H1 (cell line): ENCODE measurements around the gene IQCN. TPM values are rescaled to one million over a fixed set of nuclear protein-coding genes. Genes with fewer than 3 reads are reported as not detected.

ENCODE experiments used
- BCL11A ChIP-seq, 2 experiments: IDR thresholded peaks; one replicate each; pipeline ENCODE4 v1.6.1; 2011; ENCODE audit warnings: low read depth in 2 of 2, low read length in 2 of 2, mild to moderate bottlenecking in 2 of 2
- CEBPB ChIP-seq: IDR thresholded peaks from 2 replicates; pipeline ENCODE4 v1.6.1; 2012; ENCODE audit warnings: low read depth, low read length
- CHD2 ChIP-seq: IDR thresholded peaks from 2 replicates; pipeline ENCODE4 v1.6.1; 2012; ENCODE audit warnings: low read length, improper control_type of control experiment
- FOSL1 ChIP-seq: IDR thresholded peaks from 2 replicates; pipeline ENCODE4 v1.6.1; 2011; ENCODE audit warnings: mild to moderate bottlenecking, low read depth, low read length, moderate library complexity; ENCODE audit not compliant: insufficient read depth
- GABPA ChIP-seq: IDR thresholded peaks from 2 replicates; pipeline ENCODE4 v1.6.1; 2011; ENCODE audit warnings: mild to moderate bottlenecking, low read length, moderate library complexity, borderline replicate concordance; ENCODE audit not compliant: insufficient read depth
- HDAC6 ChIP-seq: IDR thresholded peaks from one replicate; pipeline ENCODE4 v1.7.1; 2012; ENCODE audit warnings: low read depth, mild to moderate bottlenecking, inconsistent platforms, low read length, moderate library complexity
- JUN ChIP-seq: IDR thresholded peaks from 2 replicates; pipeline ENCODE4 v1.6.1; 2011; ENCODE audit warnings: low read depth, mild to moderate bottlenecking, improper control_type of control experiment, low read length
- KDM1A ChIP-seq: fragments of 200-600, 300-600 bp; sonication (generic); IDR thresholded peaks from 2 replicates; pipeline ENCODE4 v1.7.1; 2016; ENCODE audit warnings: mild to moderate bottlenecking, low read length, borderline replicate concordance
- MAFK ChIP-seq: IDR thresholded peaks from 2 replicates; pipeline ENCODE4 v1.6.1; 2012; ENCODE audit warnings: low read depth, mild to moderate bottlenecking, improper control_type of control experiment, low read length
- PHF8 ChIP-seq: fragments of 200-600 bp; sonication (generic); conservative IDR thresholded peaks from 2 replicates; pipeline ENCODE4 v1.7.1; 2012; ENCODE audit warnings: low read depth, mild to moderate bottlenecking, inconsistent platforms, low read length, moderate library complexity
- RXRA ChIP-seq: IDR thresholded peaks from 2 replicates; pipeline ENCODE4 v1.6.1; 2011; ENCODE audit warnings: low read depth, mild to moderate bottlenecking, low read length, moderate library complexity; ENCODE audit not compliant: insufficient read depth
- SIX5 ChIP-seq: IDR thresholded peaks from 2 replicates; pipeline ENCODE4 v1.6.1; 2011; ENCODE audit warnings: mild to moderate bottlenecking, low read depth, low read length
- SP4 ChIP-seq: IDR thresholded peaks from 2 replicates; pipeline ENCODE4 v1.6.1; 2012; ENCODE audit warnings: low read length, inconsistent platforms
- TBP ChIP-seq: IDR thresholded peaks from 2 replicates; pipeline ENCODE4 v1.6.1; 2011; ENCODE audit warnings: low read depth, low read length, improper control_type of control experiment
- TEAD4 ChIP-seq: IDR thresholded peaks from 2 replicates; pipeline ENCODE4 v1.6.1; 2012; ENCODE audit warnings: low read depth, low read length, inconsistent platforms, mixed read lengths
- YY1 ChIP-seq: IDR thresholded peaks from 2 replicates; pipeline ENCODE4 v1.6.1; 2011; ENCODE audit warnings: low read depth, mild to moderate bottlenecking, low read length
- polyA plus RNA-seq, 7 experiments: library from polyadenylated mRNA; depleted of rRNA in 3 of 7; stranded (reverse) in 5 of 7; unstranded in 2 of 7; fragments of >200 nt in 5 of 7; fragments of 200-250 nt in 2 of 7; gene quantifications; 1 replicate in 5 of 7; 2 replicates in 1 of 7; 4 replicates in 1 of 7; pipeline versions ENCODE4 v1.2.1 to v1.2.3, GENCODE V29; 2011 to 2013; ENCODE audit warnings: missing spikeins in 2 of 7, mixed read lengths in 2 of 7
- total RNA-seq: library from RNA; stranded (reverse); fragmentation: NEBNext Ultra II Directional; extraction: Animal tissue kit (Norgen Biotek cat#: 25700); gene quantifications from 2 replicates; pipeline ENCODE4 v1.2.1, GENCODE V29; 2021
- TF ChIP-seq, protein P1 (sequence below), 3 experiments: IDR thresholded peaks; 1 replicate in 2 of 3; 2 replicates in 1 of 3; pipeline versions ENCODE4 v1.5.1 to v1.6.1; 2011; ENCODE audit warnings: low read length in 3 of 3, mild to moderate bottlenecking in 3 of 3, inconsistent platforms in 2 of 3, low read depth in 1 of 3, moderate library complexity in 1 of 3; ENCODE audit not compliant: insufficient read depth in 1 of 3; ENCODE audit errors: control extremely low read depth in 1 of 3
- TF ChIP-seq, protein P2 (sequence below): IDR thresholded peaks from 2 replicates; pipeline ENCODE4 v1.6.1; 2011; ENCODE audit warnings: low read length, improper control_type of control experiment

Gene IQCN
- total and polyA plus RNA-seq, 2 of the 8 experiments (the other 6 are each of a cell fraction or from before 2014, with no cell fraction given), result 0.36 to 1.0 TPM

DNA sequence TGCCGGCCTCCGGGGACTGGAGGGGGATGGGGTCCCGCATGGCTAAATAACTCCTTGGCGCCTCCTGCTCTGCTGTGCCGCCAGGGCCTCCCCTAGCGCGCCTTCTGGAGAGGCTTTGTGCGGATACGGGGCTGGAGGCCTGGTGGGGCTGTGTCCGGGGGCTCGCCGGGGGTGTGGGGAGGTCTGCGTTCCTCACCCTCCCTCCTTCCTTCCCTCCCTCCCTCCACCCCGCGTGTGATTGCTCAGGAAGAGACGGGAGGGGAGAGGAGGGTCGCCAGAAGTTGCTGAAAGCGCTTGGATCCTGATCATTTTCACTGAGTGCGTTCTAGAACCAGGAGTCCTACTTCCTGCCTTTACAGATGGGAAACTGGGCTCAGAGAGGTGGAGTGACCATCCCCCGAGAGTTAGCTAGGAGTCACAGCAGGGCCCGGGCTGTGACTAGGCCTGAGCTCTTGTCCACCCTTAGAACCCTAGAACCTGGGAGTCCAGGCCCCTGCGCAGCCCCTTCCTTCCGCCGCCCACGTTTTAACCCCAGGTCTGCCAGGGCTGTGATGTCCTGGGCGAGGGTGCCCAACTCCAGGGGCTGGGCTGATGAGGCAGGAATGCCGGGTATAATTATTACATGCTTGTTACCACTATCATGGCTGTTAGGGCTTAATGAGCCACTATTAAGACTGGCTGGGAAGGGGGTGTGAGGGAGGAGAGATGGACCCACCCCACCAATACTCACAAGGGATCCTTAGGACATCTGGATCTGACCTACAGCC lies 8.0 kb upstream of the IQCN start (continued):
- TF ChIP-seq, protein P1, sequence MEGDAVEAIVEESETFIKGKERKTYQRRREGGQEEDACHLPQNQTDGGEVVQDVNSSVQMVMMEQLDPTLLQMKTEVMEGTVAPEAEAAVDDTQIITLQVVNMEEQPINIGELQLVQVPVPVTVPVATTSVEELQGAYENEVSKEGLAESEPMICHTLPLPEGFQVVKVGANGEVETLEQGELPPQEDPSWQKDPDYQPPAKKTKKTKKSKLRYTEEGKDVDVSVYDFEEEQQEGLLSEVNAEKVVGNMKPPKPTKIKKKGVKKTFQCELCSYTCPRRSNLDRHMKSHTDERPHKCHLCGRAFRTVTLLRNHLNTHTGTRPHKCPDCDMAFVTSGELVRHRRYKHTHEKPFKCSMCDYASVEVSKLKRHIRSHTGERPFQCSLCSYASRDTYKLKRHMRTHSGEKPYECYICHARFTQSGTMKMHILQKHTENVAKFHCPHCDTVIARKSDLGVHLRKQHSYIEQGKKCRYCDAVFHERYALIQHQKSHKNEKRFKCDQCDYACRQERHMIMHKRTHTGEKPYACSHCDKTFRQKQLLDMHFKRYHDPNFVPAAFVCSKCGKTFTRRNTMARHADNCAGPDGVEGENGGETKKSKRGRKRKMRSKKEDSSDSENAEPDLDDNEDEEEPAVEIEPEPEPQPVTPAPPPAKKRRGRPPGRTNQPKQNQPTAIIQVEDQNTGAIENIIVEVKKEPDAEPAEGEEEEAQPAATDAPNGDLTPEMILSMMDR (IDR thresholded peaks at IDR 0.05; ENCODE audit: control extremely low read depth in 1 of 3, insufficient read depth in 1 of 3, low read depth in 1 of 3, low read length in 3 of 3), result no peak
- TF ChIP-seq, protein P2, sequence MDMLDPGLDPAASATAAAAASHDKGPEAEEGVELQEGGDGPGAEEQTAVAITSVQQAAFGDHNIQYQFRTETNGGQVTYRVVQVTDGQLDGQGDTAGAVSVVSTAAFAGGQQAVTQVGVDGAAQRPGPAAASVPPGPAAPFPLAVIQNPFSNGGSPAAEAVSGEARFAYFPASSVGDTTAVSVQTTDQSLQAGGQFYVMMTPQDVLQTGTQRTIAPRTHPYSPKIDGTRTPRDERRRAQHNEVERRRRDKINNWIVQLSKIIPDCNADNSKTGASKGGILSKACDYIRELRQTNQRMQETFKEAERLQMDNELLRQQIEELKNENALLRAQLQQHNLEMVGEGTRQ, result no peak
- TF ChIP-seq JUN, result no peak
- TF ChIP-seq FOSL1, result no peak
- TF ChIP-seq RXRA, result no peak
- no peak for TF ChIP-seq HDAC6
- no peak for TF ChIP-seq YY1
- TF ChIP-seq BCL11A (IDR thresholded peaks at IDR 0.05; ENCODE audit: low read depth in 2 of 2, low read length in 2 of 2), result no peak
- TF ChIP-seq TEAD4, result no peak
- no peak for TF ChIP-seq CEBPB
- peak; percentile 42; the same call in 1 of the 2 replicates for TF ChIP-seq TBP
- no peak; the same call in 1 of the 2 replicates for TF ChIP-seq GABPA
- peak; percentile 50; the same call in 1 of the 2 replicates for TF ChIP-seq PHF8
- TF ChIP-seq KDM1A, result no peak
- TF ChIP-seq MAFK, result no peak
- TF ChIP-seq CHD2, result no peak
- TF ChIP-seq SP4, result no peak
- TF ChIP-seq SIX5, result no peak
